Measurements from ENCODE around the gene KLK2. TPM values are rescaled to one million over a fixed set of nuclear protein-coding genes. Genes with fewer than 3 reads are reported as not detected.
A peak's percentile ranks its signal among the peaks of the same experiment; 100 is the strongest.

Gene KLK2
- total RNA-seq, result not detected

- no peak for DNase-seq (ENCODE audit: low spot score)
Measured at GRCh38 chr19:50873056-50873455, at the start of gene KLK2. TSS of gene KLK2 (plus strand) at chr19:50873439. CDS start at chr19:50873474, 35 bp downstream.

DNA sequence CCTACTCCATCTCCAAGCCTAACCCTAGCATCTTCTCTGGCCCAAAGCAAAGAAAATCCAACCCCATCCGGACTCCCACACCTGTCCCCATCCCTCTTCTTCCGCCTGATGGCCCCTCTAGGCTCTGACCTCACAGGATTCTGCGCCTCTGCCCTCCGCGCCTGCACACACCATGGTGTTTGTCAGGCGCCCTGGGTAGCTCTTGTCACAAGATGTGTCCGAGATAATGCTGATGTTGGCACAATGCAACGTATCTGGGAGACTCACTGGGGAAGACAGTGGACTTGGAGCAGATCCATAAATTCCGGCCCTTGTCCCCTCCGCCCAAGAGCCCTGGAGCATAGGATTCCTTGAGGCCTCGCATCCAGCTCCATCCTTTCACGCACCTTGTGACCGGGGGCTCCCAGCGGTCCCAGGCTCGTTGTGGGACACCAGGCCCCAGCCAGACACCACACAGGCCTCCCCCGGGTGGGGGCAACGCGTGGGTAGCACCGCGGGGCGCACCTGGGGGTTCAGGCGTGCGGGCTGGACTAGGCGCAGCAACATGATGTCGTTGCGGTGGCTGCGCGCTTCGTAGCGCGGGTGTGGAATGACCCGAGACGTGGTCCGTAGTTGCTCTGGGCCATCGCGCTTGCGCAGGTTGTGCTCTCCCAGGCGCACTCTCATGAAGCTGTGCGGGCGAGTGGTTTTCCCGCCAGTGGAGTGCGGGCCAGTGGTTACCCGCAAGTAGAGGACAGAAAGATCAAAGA, 46.6 kb upstream of the KLK2 start:
- no peak for DNase-seq (ENCODE audit: low spot score)

DNA sequence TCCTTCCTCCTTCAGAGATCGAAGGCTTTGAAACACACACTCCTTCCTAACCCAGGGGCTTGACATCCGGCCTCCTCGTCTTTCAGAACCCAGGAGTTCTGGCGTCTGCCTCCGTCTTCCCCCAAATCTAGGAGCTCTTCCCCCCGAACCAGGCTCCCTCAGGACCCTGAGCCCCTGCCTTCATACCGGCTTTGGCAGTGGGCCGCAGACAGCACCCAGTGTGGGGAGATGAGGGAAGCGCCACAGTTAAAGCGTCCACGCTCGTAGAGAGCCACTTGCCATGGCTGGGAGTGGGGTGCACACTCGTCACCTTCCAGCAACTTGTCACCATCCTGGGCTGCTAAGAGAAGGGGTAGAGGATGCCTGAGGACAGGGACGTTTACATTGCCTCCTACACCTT, 45.8 kb upstream of the KLK2 start:
- no peak for DNase-seq (ENCODE audit: low spot score)

GRCh38 chr19:50829801-50830200, 43.4 kb upstream of the KLK2 start:
- no peak for DNase-seq (ENCODE audit: low spot score)

- no peak for DNase-seq (ENCODE audit: low spot score)
Measured at GRCh38 chr19:50830266-50831025, 42.8 kb upstream of the KLK2 start.

DNA sequence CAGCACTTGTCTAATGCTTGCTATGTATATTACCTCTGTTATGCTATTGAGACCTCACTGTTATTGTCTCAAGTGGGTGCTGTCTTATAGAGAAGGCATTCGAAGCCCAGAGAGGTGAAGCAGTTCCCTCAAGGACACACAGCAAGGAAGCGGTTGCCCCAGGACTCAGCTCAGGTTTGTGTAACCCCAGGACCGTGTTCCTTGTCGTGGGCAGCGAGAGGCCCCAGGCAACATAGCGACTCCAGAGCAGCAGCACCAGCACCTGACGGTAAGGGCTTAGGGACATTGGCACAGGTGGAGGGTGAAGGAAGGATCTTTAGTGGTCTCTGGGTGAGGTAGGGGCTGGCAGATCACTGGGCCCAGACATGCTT, 42.2 kb upstream of the KLK2 start:
- DNase-seq (ENCODE audit: low spot score), result no peak

DNA sequence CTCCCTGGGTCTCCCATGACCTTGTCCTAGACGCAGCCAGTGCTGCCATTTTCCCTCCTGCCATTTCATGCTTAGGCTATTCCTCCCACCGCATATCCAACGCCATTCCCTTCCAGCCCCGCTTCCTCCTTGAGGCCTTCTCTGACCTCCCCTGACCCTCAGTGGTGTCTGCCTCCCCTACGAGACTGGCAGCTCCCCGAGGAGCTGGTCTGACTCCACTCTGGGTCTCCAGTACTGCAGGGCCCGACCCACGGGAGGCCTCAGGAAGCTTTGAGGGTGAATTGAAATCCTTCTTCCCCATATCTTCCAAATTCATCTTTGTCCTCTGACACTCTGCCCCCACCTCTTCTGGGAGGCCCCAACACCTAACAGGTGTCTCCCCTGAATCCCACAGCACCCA, 40.6 kb upstream of the KLK2 start:
- DNase-seq (ENCODE audit: low spot score), result no peak

DNA sequence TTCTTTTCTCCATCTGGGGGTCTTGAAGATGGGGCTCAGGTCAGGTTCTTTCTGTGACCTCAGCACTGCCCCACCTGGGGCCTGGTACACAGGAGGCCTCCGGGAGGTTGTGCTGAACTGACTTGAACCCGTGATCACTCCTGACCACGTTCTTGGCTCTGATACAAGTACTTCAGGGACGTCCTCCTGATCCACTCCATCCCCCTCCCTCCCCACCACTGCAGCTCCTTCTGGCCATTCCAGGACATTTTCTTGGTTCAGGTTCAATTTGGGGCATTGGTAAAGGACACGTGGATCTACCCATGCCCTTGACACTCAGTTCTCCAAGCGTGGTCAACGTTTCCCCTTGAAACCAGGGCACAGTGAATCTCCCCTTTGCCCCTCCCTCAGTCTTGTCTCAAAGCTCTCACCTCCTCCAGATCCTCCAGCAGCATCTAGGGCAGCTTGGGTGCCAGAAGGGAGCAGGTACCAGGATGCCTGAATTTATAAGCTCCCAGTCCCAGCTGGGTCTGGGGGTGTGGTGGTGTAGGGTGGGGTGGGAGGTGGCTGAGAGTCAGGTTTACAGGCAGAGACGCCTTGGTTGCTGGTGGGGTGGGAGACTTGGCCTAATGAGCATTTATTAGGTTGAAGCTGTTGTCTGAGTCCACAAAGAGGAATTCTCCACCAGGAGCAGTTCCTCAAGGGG, 40.0 kb upstream of the KLK2 start, which contains the start of gene KLK15:
TSS of gene KLK15 (minus strand) at position 458 of the 685 bp plus-strand sequence. CDS start 2,082 bp downstream, outside the sequence.
- DNase-seq (ENCODE audit: low spot score), result no peak

DNA sequence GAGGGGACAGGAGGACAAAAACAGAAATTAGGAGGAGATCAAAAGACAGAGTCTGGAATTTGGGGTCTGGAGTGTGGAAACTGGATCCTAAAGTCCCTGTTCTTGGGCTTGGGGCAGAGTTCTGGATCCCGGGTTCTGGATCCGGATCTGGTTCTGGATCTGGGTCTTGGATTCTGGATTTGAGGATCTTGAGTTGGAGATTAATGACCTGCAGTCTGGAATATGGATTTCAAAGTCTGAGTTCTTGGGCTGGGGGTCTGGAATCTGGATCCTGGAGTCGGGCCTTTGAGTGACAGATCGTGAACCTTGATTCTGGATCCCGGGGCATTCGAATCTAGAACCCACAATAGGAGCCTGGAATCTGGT, 39.5 kb upstream of the KLK2 start:
- DNase-seq (ENCODE audit: low spot score), result no peak

DNA sequence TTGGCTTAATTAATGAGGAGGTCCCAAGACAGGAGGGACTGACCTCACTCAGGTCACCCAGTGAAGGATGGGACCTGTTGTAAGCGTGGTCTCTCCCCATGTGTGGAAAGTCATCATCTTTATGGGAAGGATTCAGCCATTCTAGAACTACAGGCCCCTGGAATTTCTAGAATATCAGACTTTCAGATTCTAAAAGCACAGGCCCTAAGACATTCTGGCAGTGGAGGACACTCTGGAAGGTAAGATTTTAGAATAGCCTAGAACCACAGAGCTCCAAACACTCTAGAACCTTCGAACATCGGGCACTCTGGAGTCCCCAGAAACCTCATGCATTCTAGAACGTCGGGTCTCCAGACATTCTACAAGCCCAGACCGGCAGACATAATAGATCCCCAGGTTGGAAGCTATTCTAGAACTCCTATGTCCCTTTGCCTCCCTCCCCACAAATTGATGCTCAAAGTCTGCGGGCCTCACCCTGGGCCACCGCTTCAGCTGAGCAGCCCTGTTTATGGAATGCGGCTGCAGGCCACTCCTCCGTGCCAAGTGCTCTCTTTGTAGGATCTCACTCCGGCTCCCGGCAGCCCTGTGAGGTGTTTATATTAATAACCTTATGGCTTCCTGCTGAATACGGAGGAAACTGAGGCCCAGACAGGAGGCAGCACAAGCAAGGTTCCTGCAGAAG, 38.0 kb upstream of the KLK2 start:
- no peak for DNase-seq (ENCODE audit: low spot score)

DNA sequence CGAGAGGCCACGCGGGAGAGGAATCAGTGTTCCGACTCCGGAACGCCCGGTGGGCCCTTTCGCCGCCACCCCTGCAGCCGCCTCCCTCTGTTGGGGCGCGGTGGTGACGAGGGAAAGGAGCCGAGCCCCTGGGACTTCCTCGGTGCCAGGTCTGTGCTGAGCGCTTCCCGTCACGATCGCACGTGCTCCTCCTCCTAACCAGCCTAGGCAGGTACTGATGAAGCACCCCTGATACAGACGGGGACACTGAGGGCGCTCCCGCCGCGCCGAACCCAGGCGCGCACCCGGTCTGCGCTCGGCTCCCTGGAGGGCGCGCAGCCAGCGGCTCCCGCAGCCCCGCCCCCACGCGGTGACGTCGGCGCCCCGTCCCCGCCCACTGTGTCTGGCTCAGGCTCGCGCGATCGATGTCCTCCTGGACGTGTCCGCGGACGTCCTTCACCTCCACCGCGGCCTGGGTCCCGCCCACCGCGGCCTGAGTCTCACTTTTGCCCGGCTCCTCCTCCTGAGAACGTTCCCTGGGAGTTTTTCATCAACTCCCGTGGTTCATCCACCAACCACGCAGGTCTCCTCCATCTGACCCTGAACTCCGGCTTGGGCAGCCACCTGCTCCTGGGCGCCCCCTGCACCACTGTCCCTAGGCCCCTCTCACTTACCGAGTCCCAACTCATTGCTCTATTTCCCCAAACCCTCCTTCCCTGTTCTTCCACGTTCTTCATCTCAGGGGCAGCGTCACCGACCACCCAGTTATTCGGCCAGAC, 37.3 kb upstream of the KLK2 start:
- DNase-seq (ENCODE audit: low spot score), result peak; percentile 70

- no peak for DNase-seq (ENCODE audit: low spot score)
Measured at GRCh38 chr19:50836543-50837195, 36.6 kb upstream of the KLK2 start.

GRCh38 chr19:50837300-50837699, 35.9 kb upstream of the KLK2 start:
- no peak for DNase-seq (ENCODE audit: low spot score)

- DNase-seq (ENCODE audit: low spot score), result no peak
Measured at GRCh38 chr19:50838239-50838638, 35.0 kb upstream of the KLK2 start.

- no peak for DNase-seq (ENCODE audit: low spot score)
Measured at GRCh38 chr19:50839712-50840655, 33.3 kb upstream of the KLK2 start.

DNA sequence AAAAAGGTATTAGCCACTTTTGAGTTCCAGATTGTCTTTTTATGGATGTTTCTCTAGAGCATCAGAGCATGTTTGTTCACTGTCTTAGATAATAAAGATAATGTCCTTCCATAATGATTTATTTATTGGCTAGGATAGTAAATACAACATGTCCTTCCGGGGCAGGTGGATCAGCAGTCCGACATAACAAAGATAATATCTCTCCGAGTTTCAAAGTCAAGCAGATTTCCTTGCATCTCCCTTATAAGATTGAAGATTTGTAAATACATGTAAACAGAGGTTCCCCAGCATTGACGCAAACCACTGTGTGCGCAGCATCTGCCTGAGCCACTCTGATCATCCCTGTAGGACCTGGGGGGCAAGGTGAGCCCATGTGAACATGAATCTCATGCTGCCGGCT, 31.1 kb upstream of the KLK2 start:
- no peak for DNase-seq (ENCODE audit: low spot score)

GRCh38 chr19:50843205-50843604, 30.0 kb upstream of the KLK2 start:
- DNase-seq (ENCODE audit: low spot score), result no peak

- DNase-seq (ENCODE audit: low spot score), result no peak
Measured at GRCh38 chr19:50843701-50844221, 29.5 kb upstream of the KLK2 start.

DNA sequence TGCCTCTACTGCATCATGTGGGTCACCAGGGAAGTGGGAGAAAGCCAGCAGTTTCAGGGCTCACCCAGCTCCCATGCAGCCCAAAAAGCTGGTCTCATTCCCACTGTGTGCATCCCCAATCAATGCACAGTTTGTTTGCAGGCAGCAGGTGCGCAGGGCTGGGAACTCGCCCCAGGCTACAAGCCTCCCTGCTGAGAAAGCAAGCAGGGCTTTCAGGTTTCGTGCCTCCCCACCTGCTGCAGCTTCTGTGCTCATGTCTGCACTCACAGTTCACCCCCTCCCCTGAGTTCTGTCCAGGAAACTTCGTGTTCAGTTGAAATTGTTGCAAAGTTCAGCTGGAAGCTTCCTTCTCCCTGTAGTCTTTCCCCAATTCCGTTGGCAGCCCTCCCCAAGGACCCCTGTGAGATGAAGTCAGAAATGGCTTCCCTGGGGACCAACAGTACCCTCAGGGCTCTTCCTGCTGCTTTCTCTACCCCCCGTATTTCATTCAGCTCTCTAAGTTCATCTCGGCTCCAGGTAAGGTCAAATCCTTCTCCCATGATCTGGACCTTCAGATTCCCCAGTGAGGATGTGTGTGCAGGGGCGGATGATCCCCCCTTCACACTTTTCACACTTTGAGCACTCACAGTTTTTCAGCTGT, 28.8 kb upstream of the KLK2 start:
- no peak for DNase-seq (ENCODE audit: low spot score)

Data from ureter (tissue), 1 donor.